CD4-positive, alpha-beta T cell treated with Interleukin-4 for 4 hours (primary cell): ENCODE measurements around the gene DGKQ.
"Not testable (repeated sequence)": the region's sequence is repeated elsewhere in the genome, so short reads cannot be mapped to it uniquely, and the experiment has no call there.

ENCODE experiments used
- DNase-seq: peaks from one replicate; pipeline ENCODE4 v3.0.0-alpha.2; 2020

Gene DGKQ

GRCh38 chr4:948101-948935 lies 25.1 kb downstream of the DGKQ start:
- no peak for DNase-seq

GRCh38 chr4:947491-947971 lies 25.8 kb downstream of the DGKQ start:
- no peak for DNase-seq

GRCh38 chr4:946517-947471 lies 26.6 kb downstream of the DGKQ start:
- no peak for DNase-seq

GRCh38 chr4:946103-946450 lies 27.3 kb downstream of the DGKQ start:
- DNase-seq: no peak

GRCh38 chr4:945274-946102 lies 27.9 kb downstream of the DGKQ start:
- no peak for DNase-seq

- DNase-seq: not testable (repeated sequence)
These were observed 33.9 kb downstream of the DGKQ start for GRCh38 chr4:939508-939907.

- no peak for DNase-seq
These were observed 40.7 kb downstream of the DGKQ start for GRCh38 chr4:932713-933070.

- peak; percentile 95 for DNase-seq
These were observed 41.2 kb downstream of the DGKQ start, which contains the start of the genes GAK and TMEM175 for GRCh38 chr4:931960-932712. Gene GAK, minus strand, starts transcription at chr4:932316. Its CDS starts 129 bp downstream, at chr4:932187. Gene TMEM175, plus strand, starts transcription at chr4:932460. Its CDS starts 15,280 bp downstream, at chr4:947740.

- no peak for DNase-seq
These were observed 42.0 kb downstream of the DGKQ start for GRCh38 chr4:931194-931959.

GRCh38 chr4:930827-931193 lies 42.6 kb downstream of the DGKQ start:
- DNase-seq: no peak

- DNase-seq: no peak
These were observed 43.3 kb downstream of the DGKQ start for GRCh38 chr4:930028-930551.

GRCh38 chr4:929096-929765 lies 44.1 kb downstream of the DGKQ start:
- DNase-seq: no peak

GRCh38 chr4:927566-927965 lies 45.8 kb downstream of the DGKQ start:
- not testable (repeated sequence) for DNase-seq

- DNase-seq: no peak
These were observed 46.8 kb downstream of the DGKQ start for GRCh38 chr4:926538-926937.

GRCh38 chr4:925771-926500 lies 47.4 kb downstream of the DGKQ start:
- no peak for DNase-seq

GRCh38 chr4:925171-925570 lies 48.2 kb downstream of the DGKQ start:
- DNase-seq: no peak

- DNase-seq: no peak
These were observed 49.0 kb downstream of the DGKQ start for GRCh38 chr4:924107-925096.

- no peak for DNase-seq
These were observed 51.5 kb downstream of the DGKQ start for GRCh38 chr4:921830-922331.
